ENCODE measurements around the gene ACTN1. TPM values are rescaled to one million over a fixed set of nuclear protein-coding genes. Genes with fewer than 3 reads are reported as not detected.

The ACTN1 gene
- total and polyA plus RNA-seq, 2 of the 8 experiments (the other 6 are each of a cell fraction or from before 2014, with no cell fraction given), result 236 to 262 TPM

DNA sequence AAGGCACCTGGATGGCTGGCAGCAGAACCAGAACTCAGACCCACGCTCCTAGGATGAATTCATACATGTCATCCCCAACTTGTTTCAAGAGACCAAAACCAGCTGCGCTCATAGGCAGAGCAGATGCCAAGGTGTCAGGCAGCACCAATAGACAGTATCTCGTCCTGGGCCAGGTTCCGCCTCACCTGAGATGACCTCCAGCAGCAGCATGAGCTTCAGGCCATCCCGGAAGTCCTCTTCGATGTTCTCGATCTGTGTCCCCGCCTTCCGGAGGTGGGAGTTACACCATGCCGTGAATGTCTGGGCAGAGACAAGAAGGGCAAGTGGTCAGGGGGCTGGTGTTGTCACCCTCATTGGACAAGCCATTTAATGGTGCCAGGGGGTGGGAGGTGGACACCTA is 53.7 kb downstream of the ACTN1 start:
- Histone ChIP-seq H3K4me1 (replicated peaks in 1 of 4; ENCODE audit: control insufficient read depth in 3 of 4, insufficient read depth in 4 of 4, low read length in 3 of 4) (peaks cover 0 to 13% (median 9%) of the 10 kb centered on the region in 4 experiments; a peak in 5 of 7 replicates), H3K27me3 (replicated peaks in 1 of 4; ENCODE audit: control insufficient read depth in 3 of 4, extremely low read depth in 1 of 4, insufficient read depth in 3 of 4, low read length in 3 of 4) (no peaks in the 10 kb centered on the region), H3K9me3 (ENCODE audit: insufficient read depth in 2 of 2, low read depth in 1 of 2, low read length in 1 of 2) (no peaks in the 10 kb centered on the region), H2BK120ac (replicated peaks; ENCODE audit: low read depth, low read length) (no peak overlapping the region), H3K9ac (replicated peaks in 1 of 4; ENCODE audit: extremely low read depth in 1 of 4, low read depth in 3 of 4, low read length in 3 of 4) (no peak overlapping the region), H4K8ac (ENCODE audit: extremely low read depth, insufficient read depth, low read length) (no peak overlapping the region), H3K79me2 (ENCODE audit: control insufficient read depth in 1 of 2, insufficient read depth in 2 of 2, low read length in 2 of 2) (peaks cover 5 to 74% of the 10 kb centered on the region in 2 experiments; a peak in 3 of 4 replicates), H2BK5ac (ENCODE audit: low read depth, low read length) (peak overlapping the region; percentile 16; the same call in 1 of the 2 replicates), H3K36me3 (ENCODE audit: control insufficient read depth in 2 of 4, insufficient read depth in 4 of 4, low read length in 3 of 4) (peaks cover 0 to 25% (median 2%) of the 10 kb centered on the region in 4 experiments; a peak in 6 of 8 replicates), H3K4me3 (ENCODE audit: extremely low read depth in 1 of 4, insufficient read depth in 2 of 4, low read depth in 3 of 4, low read length in 4 of 4) (no peak overlapping the region), H2BK15ac (ENCODE audit: low read length) (no peak overlapping the region), H3K14ac (ENCODE audit: insufficient read length) (no peak overlapping the region), H3K4me2 (ENCODE audit: insufficient read depth in 1 of 2, low read depth in 2 of 2, low read length in 2 of 2) (no peak overlapping the region), H4K5ac (ENCODE audit: insufficient read length, low read depth, low read length) (no peak overlapping the region), H2AFZ (ENCODE audit: low read length) (no peak overlapping the region), H3K23ac (ENCODE audit: insufficient read length) (no peak overlapping the region), H3K56ac (replicated peaks; ENCODE audit: insufficient read length, low read depth, low read length) (no peak overlapping the region), H4K91ac (replicated peaks; ENCODE audit: insufficient read length, low read length) (no peak overlapping the region), H2BK12ac (ENCODE audit: low read depth, low read length) (0 out of 2 replicates have a peak overlapping the region, but pooled peaks have one; percentile 23), H3K23me2 (ENCODE audit: low read depth, low read length) (no peaks in the 10 kb centered on the region), H3K27ac (ENCODE audit: low read depth, low read length) (no peak overlapping the region; the same call in 1 of the 2 replicates), H4K20me1 (replicated peaks in 1 of 2; ENCODE audit: control insufficient read depth in 1 of 2, insufficient read depth in 2 of 2, low read length in 2 of 2) (peaks cover 24 to 25% of the 10 kb centered on the region in 2 experiments), H2BK20ac (ENCODE audit: low read length) (no peak overlapping the region), H2AK5ac (ENCODE audit: low read depth, low read length) (no peak overlapping the region), H3K18ac (ENCODE audit: extremely low read depth, low read length) (no peak overlapping the region), H3K79me1 (ENCODE audit: low read depth, low read length) (peaks cover 23% of the 10 kb centered on the region), H3K4ac (replicated peaks; ENCODE audit: insufficient read length, low read depth, low read length) (no peak overlapping the region)
- DNase-seq (ENCODE audit: low read depth in 1 of 2, low spot score in 2 of 2) (no peak), FAIRE-seq (no peak)
- WGBS, 2 experiments (ENCODE audit: extremely low coverage in 1 of 2, insufficient coverage in 1 of 2, insufficient read length in 1 of 2, insufficient replicate concordance in 2 of 2, low coverage in 1 of 2, low lambda C conversion rate in 2 of 2, missing lambda C conversion rate in 1 of 2), result 96% methylated on average over 10 of the region's 10 CpGs; no CpG with 5 or more reads in 1 of the 2 experiments
- POLR2A ChIA-PET (ENCODE audit: partially characterized antibody), result interaction anchor here (1.3 to 3.2 kb wide), 4 partner anchors 8 to 53 kb away, joined by 3 to 10 read pairs (median 7); no protein-coding TSS in a partner anchor
- CTCF ChIA-PET (ENCODE audit: partially characterized antibody), result interaction anchor here (0.7 to 22.6 kb wide), 22 partner anchors 13 to 182 kb away, joined by 3 to 291 read pairs (median 6); no protein-coding TSS in a partner anchor
- TF ChIP-seq HDAC2 (IDR thresholded peaks at IDR 0.05; ENCODE audit: borderline replicate concordance in 1 of 2, low read depth in 2 of 2, low read length in 2 of 2), result no peak
- TF ChIP-seq JUN (IDR thresholded peaks at IDR 0.05; ENCODE audit: low read depth, low read length), result no peak
- TF ChIP-seq EZH2 (IDR thresholded peaks at IDR 0.05; ENCODE audit: low read depth, low read length, severe bottlenecking), result no peak
- no peak for TF ChIP-seq SUZ12 (IDR thresholded peaks at IDR 0.05; ENCODE audit: low read length)

Data from H1 (cell line).